A549 (cell line): ENCODE data around the gene RPL19. TPM values are rescaled to one million over a fixed set of nuclear protein-coding genes. Genes with fewer than 3 reads are reported as not detected.
A peak's percentile ranks its signal among the peaks of the same experiment; 100 is the strongest.

ENCODE experiments used
- ATAC-seq, 2 experiments: fragments of 200-7000 bp in 1 of 2; fragments of >200 bp in 1 of 2; cut with Nextera tagmentation in 1 of 2; cut with Tn5 transposase in 1 of 2; 3 replicates each; pipeline versions ENCODE4 v1.8.0 to v1.9.1; 2018 to 2020; ENCODE audit warnings: mild to moderate bottlenecking in 1 of 2, moderate library complexity in 1 of 2
- CTCF ChIA-PET: fragments of 300-600 bp; sonication (Branson Sonifier 250); formaldehyde crosslinking; extraction: SDS; loops from one replicate; lab custom pipeline; 2021; ENCODE audit warnings: antibody characterized with exemption, inconsistent platforms; lab: Yijun Ruan, JAX
- POLR2A ChIA-PET: fragments of 350-600 bp; formaldehyde crosslinking; extraction: SDS; loops from one replicate; lab custom pipeline; 2021; ENCODE audit warnings: antibody characterized with exemption, inconsistent platforms; lab: Yijun Ruan, JAX
- DNase-seq, 2 experiments: peaks; one replicate each; pipeline versions ENCODE4 v3.0.0 to v3.0.0-alpha.2; 2011 to 2016; ENCODE audit warnings: low read depth in 1 of 2, low spot score in 1 of 2
- FAIRE-seq: peaks from 2 replicates; lab custom pipeline; 2011; peaks lifted over from hg19 to GRCh38; lab: Jason Lieb, UNC
- H3K27ac ChIP-seq, 2 experiments: fragments of >200 bp; sonication (Bioruptor Twin); formaldehyde crosslinking; 3 replicates each; pipeline ENCODE4 v1.5.1; 2016 to 2017
- H3K4me1 ChIP-seq: fragments of >200 bp; sonication (Bioruptor Twin); formaldehyde crosslinking; 3 replicates; pipeline ENCODE4 v1.6.1; 2016
- H3K4me2 ChIP-seq: fragments of >200 bp; sonication (Bioruptor Twin); formaldehyde crosslinking; 3 replicates; pipeline ENCODE4 v1.6.1; 2016
- H3K4me3 ChIP-seq: fragments of >200 bp; sonication (Bioruptor Twin); formaldehyde crosslinking; 3 replicates; pipeline ENCODE4 v1.5.1; 2016
- H3K9me3 ChIP-seq: fragments of >200 bp; sonication (Bioruptor Twin); formaldehyde crosslinking; 3 replicates; pipeline ENCODE4 v1.6.1; 2016
- BHLHE40 ChIP-seq: IDR thresholded peaks from 2 replicates; pipeline ENCODE4 v1.6.1; 2012; ENCODE audit warnings: low read depth, low read length, inconsistent platforms
- CBX8 ChIP-seq: fragments of 200-600 bp; sonication (generic); IDR thresholded peaks from 2 replicates; pipeline ENCODE4 v1.6.1; 2016
- CHD2 ChIP-seq: fragments of 150-350 bp; IDR thresholded peaks from 2 replicates; pipeline ENCODE4 v1.6.1; 2014; ENCODE audit warnings: low read length; ENCODE audit not compliant: partially characterized antibody
- CHD4 ChIP-seq: fragments of 200-600 bp; sonication (generic); IDR thresholded peaks from 2 replicates; pipeline ENCODE4 v1.6.1; 2016; ENCODE audit warnings: antibody characterized with exemption, mild to moderate bottlenecking, borderline replicate concordance
- EHF ChIP-seq: fragments of 250-450 bp; sonication (Bioruptor Pico); IDR thresholded peaks from 2 replicates; pipeline ENCODE4 v1.5.0; 2020; ENCODE audit warnings: mild to moderate bottlenecking
- EHMT2 ChIP-seq: fragments of 200-600 bp; sonication (generic); IDR thresholded peaks from 2 replicates; pipeline ENCODE4 v1.6.1; 2016; ENCODE audit warnings: antibody characterized with exemption, low read depth, mild to moderate bottlenecking, moderate library complexity
- ELK1 ChIP-seq: fragments of 150-350 bp; IDR thresholded peaks from 2 replicates; pipeline ENCODE4 v1.6.1; 2014; ENCODE audit warnings: low read depth, mild to moderate bottlenecking, low read length
- EP300 ChIP-seq, 2 experiments: fragments of >200 bp; sonication (Bioruptor Twin); formaldehyde crosslinking; IDR thresholded peaks; 2 replicates in 1 of 2; 3 replicates in 1 of 2; pipeline ENCODE4 v1.6.1; 2016 to 2017
- ESRRA ChIP-seq: fragments of 150-350 bp; IDR thresholded peaks from 2 replicates; pipeline ENCODE4 v1.6.1; 2014; ENCODE audit warnings: mild to moderate bottlenecking, low read length, borderline replicate concordance
- FOSL2 ChIP-seq, 2 experiments: fragments of 450-650 bp in 1 of 2; fragments of >200 bp in 1 of 2; sonication (Bioruptor Twin) in 1 of 2; formaldehyde crosslinking; IDR thresholded peaks; 2 replicates each; pipeline versions ENCODE4 v1.5.0 to v1.6.1; 2016 to 2020; ENCODE audit warnings: mild to moderate bottlenecking in 1 of 2, moderate library complexity in 1 of 2
- FOXS1 ChIP-seq: fragments of 250-450 bp; sonication (Bioruptor Pico); IDR thresholded peaks from 2 replicates; pipeline ENCODE4 v1.5.0; 2020; ENCODE audit warnings: mild to moderate bottlenecking, moderate library complexity
- HDAC2 ChIP-seq: fragments of 200-600 bp; sonication (generic); IDR thresholded peaks from 2 replicates; pipeline ENCODE4 v1.6.1; 2016
- HEYL ChIP-seq: fragments of 250-450 bp; sonication (Bioruptor Pico); IDR thresholded peaks from 2 replicates; pipeline ENCODE4 v1.8.0; 2021; ENCODE audit warnings: mild to moderate bottlenecking, moderate library complexity
- JUN ChIP-seq, 2 experiments: fragments of >200 bp; sonication (Bioruptor Twin); formaldehyde crosslinking; IDR thresholded peaks; 2 replicates in 1 of 2; 3 replicates in 1 of 2; pipeline ENCODE4 v1.6.1; 2016 to 2017
- JUNB ChIP-seq: fragments of >200 bp; sonication (Bioruptor Twin); formaldehyde crosslinking; IDR thresholded peaks from 2 replicates; pipeline ENCODE4 v1.6.1; 2016
- KDM1A ChIP-seq: fragments of 200-600 bp; sonication (generic); IDR thresholded peaks from 2 replicates; pipeline ENCODE4 v1.6.1; 2016; ENCODE audit warnings: low read depth, mild to moderate bottlenecking
- MAFK ChIP-seq: fragments of 450-650 bp; IDR thresholded peaks from 2 replicates; pipeline ENCODE4 v1.6.1; 2014; ENCODE audit not compliant: partially characterized antibody
- MAZ ChIP-seq: fragments of 150-350 bp; IDR thresholded peaks from 2 replicates; pipeline ENCODE4 v1.6.1; 2014; ENCODE audit warnings: antibody characterized with exemption, low read depth, low read length, borderline replicate concordance
- NFE2L2 ChIP-seq: fragments of 150-350 bp; conservative IDR thresholded peaks from 2 replicates; pipeline ENCODE4 v1.6.1; 2014; ENCODE audit warnings: low read length
- NR3C1 ChIP-seq: fragments of >200 bp; sonication (Bioruptor Twin); formaldehyde crosslinking; IDR thresholded peaks from 3 replicates; pipeline ENCODE4 v1.6.1; 2017
- PHF8 ChIP-seq: fragments of 200-600 bp; sonication (generic); IDR thresholded peaks from 2 replicates; pipeline ENCODE4 v1.6.1; 2016; ENCODE audit warnings: low read depth, mild to moderate bottlenecking, antibody characterized with exemption, moderate library complexity, borderline replicate concordance
- RARB ChIP-seq: fragments of 250-450 bp; sonication (Bioruptor Pico); IDR thresholded peaks from 2 replicates; pipeline ENCODE4 v1.8.0; 2021; ENCODE audit warnings: mild to moderate bottlenecking, moderate library complexity
- RFX5 ChIP-seq: fragments of 450-650 bp; IDR thresholded peaks from 2 replicates; pipeline ENCODE4 v1.7.1; 2014; ENCODE audit warnings: antibody characterized with exemption, mild to moderate bottlenecking, moderate library complexity
- RNF2 ChIP-seq: fragments of 200-600 bp; sonication (generic); IDR thresholded peaks from 2 replicates; pipeline ENCODE4 v1.6.1; 2016; ENCODE audit warnings: low read depth, mild to moderate bottlenecking, antibody characterized with exemption, moderate library complexity, borderline replicate concordance
- SMC3 ChIP-seq: fragments of >200 bp; sonication (Bioruptor Twin); formaldehyde crosslinking; IDR thresholded peaks from 3 replicates; pipeline ENCODE4 v1.6.1; 2018; ENCODE audit warnings: inconsistent platforms
- SREBF2 ChIP-seq: fragments of 450-650 bp; IDR thresholded peaks from 2 replicates; pipeline ENCODE4 v1.6.1; 2014; ENCODE audit warnings: mild to moderate bottlenecking, moderate library complexity
- TP53 ChIP-seq: fragments of 250-450 bp; sonication (Bioruptor Pico); IDR thresholded peaks from 2 replicates; pipeline ENCODE4 v1.5.0; 2021; ENCODE audit warnings: mild to moderate bottlenecking, moderate library complexity
- ZC3H11A ChIP-seq: fragments of 450-650 bp; IDR thresholded peaks from 2 replicates; pipeline ENCODE4 v1.6.1; 2014; ENCODE audit warnings: antibody characterized with exemption, mild to moderate bottlenecking
- ZFP36 ChIP-seq: fragments of 450-650 bp; IDR thresholded peaks from 2 replicates; pipeline ENCODE4 v1.6.1; 2014; ENCODE audit warnings: borderline replicate concordance; ENCODE audit not compliant: partially characterized antibody
- WGBS: methylation state at CpG from one replicate; pipeline ENCODE4 v1.1.6; 2017; ENCODE audit errors: missing lambda C conversion rate; 5-methylcytosine and 5-hydroxymethylcytosine counted together
- polyA plus RNA-seq, 4 experiments: library from polyadenylated mRNA; depleted of rRNA in 3 of 4; stranded (reverse); fragments of >200 nt; fragmentation: RNase III in 1 of 4; extraction: RNeasy Plus Mini Kit Qiagen cat#74134 plus additional on column Dnase treatment in 1 of 4; gene quantifications; 2 replicates in 3 of 4; 3 replicates in 1 of 4; pipeline ENCODE4 v1.2.3, GENCODE V29; 2011 to 2017
- TF ChIP-seq, protein P1 (sequence below): fragments of 250-450 bp; sonication (Bioruptor Pico); IDR thresholded peaks from 2 replicates; pipeline ENCODE4 v1.5.0; 2020; ENCODE audit warnings: low read depth, mild to moderate bottlenecking, moderate library complexity
- TF ChIP-seq, protein P2 (sequence below): IDR thresholded peaks from 2 replicates; pipeline ENCODE4 v1.6.1; 2012
- TF ChIP-seq, protein P3 (sequence below): fragments of 450-650 bp; IDR thresholded peaks from 2 replicates; pipeline ENCODE4 v1.6.1; 2014; ENCODE audit warnings: antibody characterized with exemption
- TF ChIP-seq, protein P4 (sequence below): IDR thresholded peaks from 2 replicates; pipeline ENCODE4 v1.6.1; 2012
- TF ChIP-seq, protein P5 (sequence below): fragments of 250-450 bp; sonication (Bioruptor Pico); IDR thresholded peaks from 2 replicates; pipeline ENCODE4 v1.5.0; 2021; ENCODE audit warnings: mild to moderate bottlenecking, moderate library complexity, borderline replicate concordance

RPL19 gene
- polyA plus RNA-seq, 2 of the 4 experiments (the other 2 are of a cell fraction) = 2,211 to 2,862 TPM

GRCh38 chr17:39227364-39227919, 27.4 kb downstream of the RPL19 start:
- DNase-seq = no peak
- ChIA-PET CTCF (interaction anchor here (0.6 to 3.5 kb wide), 7 partner anchors 9 to 186 kb away, joined by 3 to 27 read pairs (median 6); no protein-coding TSS in a partner anchor), POLR2A (no interaction called here)
- no peak for FAIRE-seq
- peaks cover 35% of the 10 kb centered on the region for H3K4me1 ChIP-seq
- no peak overlapping the region for H3K27ac ChIP-seq
- no peak overlapping the region for H3K4me2 ChIP-seq
- no peak overlapping the region for H3K4me3 ChIP-seq
- TF ChIP-seq MAFK (no peak), CBX8 (no peak), CHD2 (no peak), KDM1A (no peak), MAZ (no peak), HEYL (no peak), CHD4 (no peak), RNF2 (no peak), RFX5 (no peak), SREBF2 (no peak), TP53 (no peak), FOSL2 (IDR thresholded peaks at IDR 0.05) (no peak), FOSL2 (CRISPR knock-in tag; IDR thresholded peaks at IDR 0.05) (no peak), ZFP36 (no peak), BHLHE40 (no peak), NR3C1 (no peak), EHF (CRISPR knock-in tag) (no peak), ESRRA (no peak)
- TF ChIP-seq, protein P1, sequence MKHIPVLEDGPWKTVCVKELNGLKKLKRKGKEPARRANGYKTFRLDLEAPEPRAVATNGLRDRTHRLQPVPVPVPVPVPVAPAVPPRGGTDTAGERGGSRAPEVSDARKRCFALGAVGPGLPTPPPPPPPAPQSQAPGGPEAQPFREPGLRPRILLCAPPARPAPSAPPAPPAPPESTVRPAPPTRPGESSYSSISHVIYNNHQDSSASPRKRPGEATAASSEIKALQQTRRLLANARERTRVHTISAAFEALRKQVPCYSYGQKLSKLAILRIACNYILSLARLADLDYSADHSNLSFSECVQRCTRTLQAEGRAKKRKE (CRISPR knock-in tag) = no peak
- no peaks in the 10 kb centered on the region for H3K9me3 ChIP-seq
- ATAC-seq = no peak
- WGBS = 46% methylated on average over 2 of the region's 2 CpGs

- no peak for TF ChIP-seq KDM1A
- TF ChIP-seq MAFK = no peak
- no peak for TF ChIP-seq ELK1
- no peak for TF ChIP-seq JUN (IDR thresholded peaks at IDR 0.05)
- TF ChIP-seq, protein P2, sequence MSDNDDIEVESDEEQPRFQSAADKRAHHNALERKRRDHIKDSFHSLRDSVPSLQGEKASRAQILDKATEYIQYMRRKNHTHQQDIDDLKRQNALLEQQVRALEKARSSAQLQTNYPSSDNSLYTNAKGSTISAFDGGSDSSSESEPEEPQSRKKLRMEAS = no peak
- TF ChIP-seq TP53 = no peak
- TF ChIP-seq EHMT2 = no peak
- no peak for TF ChIP-seq SMC3
- TF ChIP-seq, protein P3, sequence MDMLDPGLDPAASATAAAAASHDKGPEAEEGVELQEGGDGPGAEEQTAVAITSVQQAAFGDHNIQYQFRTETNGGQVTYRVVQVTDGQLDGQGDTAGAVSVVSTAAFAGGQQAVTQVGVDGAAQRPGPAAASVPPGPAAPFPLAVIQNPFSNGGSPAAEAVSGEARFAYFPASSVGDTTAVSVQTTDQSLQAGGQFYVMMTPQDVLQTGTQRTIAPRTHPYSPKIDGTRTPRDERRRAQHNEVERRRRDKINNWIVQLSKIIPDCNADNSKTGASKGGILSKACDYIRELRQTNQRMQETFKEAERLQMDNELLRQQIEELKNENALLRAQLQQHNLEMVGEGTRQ = no peak
- TF ChIP-seq JUNB = no peak
- no peak for TF ChIP-seq FOXS1 (CRISPR knock-in tag)
- TF ChIP-seq RARB (CRISPR knock-in tag) = no peak
- no peak for TF ChIP-seq ZC3H11A
- TF ChIP-seq, protein P4, sequence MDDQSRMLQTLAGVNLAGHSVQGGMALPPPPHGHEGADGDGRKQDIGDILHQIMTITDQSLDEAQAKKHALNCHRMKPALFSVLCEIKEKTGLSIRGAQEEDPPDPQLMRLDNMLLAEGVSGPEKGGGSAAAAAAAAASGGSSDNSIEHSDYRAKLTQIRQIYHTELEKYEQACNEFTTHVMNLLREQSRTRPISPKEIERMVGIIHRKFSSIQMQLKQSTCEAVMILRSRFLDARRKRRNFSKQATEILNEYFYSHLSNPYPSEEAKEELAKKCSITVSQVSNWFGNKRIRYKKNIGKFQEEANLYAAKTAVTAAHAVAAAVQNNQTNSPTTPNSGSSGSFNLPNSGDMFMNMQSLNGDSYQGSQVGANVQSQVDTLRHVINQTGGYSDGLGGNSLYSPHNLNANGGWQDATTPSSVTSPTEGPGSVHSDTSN = no peak
- TF ChIP-seq NFE2L2 = no peak
- TF ChIP-seq FOSL2 (IDR thresholded peaks at IDR 0.05) = no peak
- no peak for TF ChIP-seq FOSL2 (CRISPR knock-in tag; IDR thresholded peaks at IDR 0.05)
- TF ChIP-seq HDAC2 = no peak
- TF ChIP-seq, protein P5, sequence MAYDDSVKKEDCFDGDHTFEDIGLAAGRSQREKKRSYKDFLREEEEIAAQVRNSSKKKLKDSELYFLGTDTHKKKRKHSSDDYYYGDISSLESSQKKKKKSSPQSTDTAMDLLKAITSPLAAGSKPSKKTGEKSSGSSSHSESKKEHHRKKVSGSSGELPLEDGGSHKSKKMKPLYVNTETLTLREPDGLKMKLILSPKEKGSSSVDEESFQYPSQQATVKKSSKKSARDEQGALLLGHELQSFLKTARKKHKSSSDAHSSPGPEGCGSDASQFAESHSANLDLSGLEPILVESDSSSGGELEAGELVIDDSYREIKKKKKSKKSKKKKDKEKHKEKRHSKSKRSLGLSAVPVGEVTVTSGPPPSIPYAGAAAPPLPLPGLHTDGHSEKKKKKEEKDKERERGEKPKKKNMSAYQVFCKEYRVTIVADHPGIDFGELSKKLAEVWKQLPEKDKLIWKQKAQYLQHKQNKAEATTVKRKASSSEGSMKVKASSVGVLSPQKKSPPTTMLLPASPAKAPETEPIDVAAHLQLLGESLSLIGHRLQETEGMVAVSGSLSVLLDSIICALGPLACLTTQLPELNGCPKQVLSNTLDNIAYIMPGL (CRISPR knock-in tag) = no peak
- TF ChIP-seq EP300 (IDR thresholded peaks at IDR 0.05) = no peak
- TF ChIP-seq PHF8 = no peak
- no peak for FAIRE-seq
- 45% methylated on average over 11 of the region's 11 CpGs for WGBS
- H3K4me3 ChIP-seq = no peak overlapping the region
- ATAC-seq = peak in 1 of 2 experiments; percentile 35; a peak in 3 of 6 replicates
- H3K4me1 ChIP-seq = peaks cover 22% of the 10 kb centered on the region
- ChIA-PET CTCF (interaction anchor here (1.8 to 21.6 kb wide), 4 partner anchors 9 to 63 kb away, joined by 6 to 1140 read pairs (median 404); partner anchors contain the start of genes ARL5C, CACNB1, PLXDC1 and RPL19), POLR2A (no interaction called here)
- no peak for DNase-seq
- no peaks in the 10 kb centered on the region for H3K9me3 ChIP-seq
- H3K4me2 ChIP-seq = no peak overlapping the region
- H3K27ac ChIP-seq = peak overlapping the region in 1 of 2 experiments; percentile 9; a peak in 2 of 6 replicates
These were observed 29.3 kb downstream of the RPL19 start for GRCh38 chr17:39229274-39229913.
